Panc1 (cell line): ENCODE results near the gene NPAS2.

Experiments
- POLR2AphosphoS5 ChIP-seq: IDR thresholded peaks from 2 replicates; pipeline ENCODE4 v1.6.1; 2012; ENCODE audit warnings: mild to moderate bottlenecking, low read depth, low read length, moderate library complexity
- SIN3A ChIP-seq: IDR thresholded peaks from 2 replicates; pipeline ENCODE4 v1.6.1; 2012; ENCODE audit warnings: low read depth, mild to moderate bottlenecking, low read length, moderate library complexity, borderline replicate concordance; ENCODE audit not compliant: insufficient read depth
- TCF7L2 ChIP-seq: IDR thresholded peaks from 2 replicates; pipeline ENCODE4 v1.6.1; 2011; ENCODE audit warnings: mild to moderate bottlenecking, low read depth, low read length, inconsistent platforms
- TF ChIP-seq, protein P1 (sequence below): fragments of 450-650 bp; IDR thresholded peaks from 2 replicates; pipeline ENCODE4 v1.5.1; 2017; ENCODE audit warnings: mild to moderate bottlenecking
- TF ChIP-seq, protein P2 (sequence below), 2 experiments: IDR thresholded peaks; 2 replicates each; pipeline ENCODE4 v1.6.1; 2011 to 2012; ENCODE audit warnings: low read depth in 2 of 2, control low read depth in 1 of 2, low read length in 1 of 2, mild to moderate bottlenecking in 1 of 2, moderate library complexity in 1 of 2; ENCODE audit not compliant: insufficient read depth in 1 of 2

DNA sequence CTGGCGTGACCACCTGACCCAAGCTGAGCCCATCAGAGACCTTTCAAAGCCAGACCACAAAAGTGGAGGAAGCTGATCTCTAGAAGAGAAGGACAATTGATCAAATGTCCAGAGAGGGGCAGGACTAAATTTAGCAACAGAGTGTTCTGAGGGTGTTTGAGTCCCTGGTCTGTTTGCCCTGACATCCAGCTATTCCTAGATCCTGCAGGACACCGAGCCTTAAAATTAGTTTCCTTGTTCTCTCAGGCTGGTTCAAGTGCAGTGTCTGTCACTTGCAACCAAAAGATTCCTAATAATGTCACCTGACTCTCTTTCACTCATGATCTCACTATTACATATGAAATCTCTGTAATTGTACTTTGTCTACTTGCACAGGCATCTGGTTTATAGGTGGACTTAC lies 33.0 kb upstream of the NPAS2 start:
- TF ChIP-seq, protein P1, sequence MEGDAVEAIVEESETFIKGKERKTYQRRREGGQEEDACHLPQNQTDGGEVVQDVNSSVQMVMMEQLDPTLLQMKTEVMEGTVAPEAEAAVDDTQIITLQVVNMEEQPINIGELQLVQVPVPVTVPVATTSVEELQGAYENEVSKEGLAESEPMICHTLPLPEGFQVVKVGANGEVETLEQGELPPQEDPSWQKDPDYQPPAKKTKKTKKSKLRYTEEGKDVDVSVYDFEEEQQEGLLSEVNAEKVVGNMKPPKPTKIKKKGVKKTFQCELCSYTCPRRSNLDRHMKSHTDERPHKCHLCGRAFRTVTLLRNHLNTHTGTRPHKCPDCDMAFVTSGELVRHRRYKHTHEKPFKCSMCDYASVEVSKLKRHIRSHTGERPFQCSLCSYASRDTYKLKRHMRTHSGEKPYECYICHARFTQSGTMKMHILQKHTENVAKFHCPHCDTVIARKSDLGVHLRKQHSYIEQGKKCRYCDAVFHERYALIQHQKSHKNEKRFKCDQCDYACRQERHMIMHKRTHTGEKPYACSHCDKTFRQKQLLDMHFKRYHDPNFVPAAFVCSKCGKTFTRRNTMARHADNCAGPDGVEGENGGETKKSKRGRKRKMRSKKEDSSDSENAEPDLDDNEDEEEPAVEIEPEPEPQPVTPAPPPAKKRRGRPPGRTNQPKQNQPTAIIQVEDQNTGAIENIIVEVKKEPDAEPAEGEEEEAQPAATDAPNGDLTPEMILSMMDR, result no peak
- TF ChIP-seq POLR2AphosphoS5 (no peak), TCF7L2 (no peak), SIN3A (no peak)
- TF ChIP-seq, protein P2, sequence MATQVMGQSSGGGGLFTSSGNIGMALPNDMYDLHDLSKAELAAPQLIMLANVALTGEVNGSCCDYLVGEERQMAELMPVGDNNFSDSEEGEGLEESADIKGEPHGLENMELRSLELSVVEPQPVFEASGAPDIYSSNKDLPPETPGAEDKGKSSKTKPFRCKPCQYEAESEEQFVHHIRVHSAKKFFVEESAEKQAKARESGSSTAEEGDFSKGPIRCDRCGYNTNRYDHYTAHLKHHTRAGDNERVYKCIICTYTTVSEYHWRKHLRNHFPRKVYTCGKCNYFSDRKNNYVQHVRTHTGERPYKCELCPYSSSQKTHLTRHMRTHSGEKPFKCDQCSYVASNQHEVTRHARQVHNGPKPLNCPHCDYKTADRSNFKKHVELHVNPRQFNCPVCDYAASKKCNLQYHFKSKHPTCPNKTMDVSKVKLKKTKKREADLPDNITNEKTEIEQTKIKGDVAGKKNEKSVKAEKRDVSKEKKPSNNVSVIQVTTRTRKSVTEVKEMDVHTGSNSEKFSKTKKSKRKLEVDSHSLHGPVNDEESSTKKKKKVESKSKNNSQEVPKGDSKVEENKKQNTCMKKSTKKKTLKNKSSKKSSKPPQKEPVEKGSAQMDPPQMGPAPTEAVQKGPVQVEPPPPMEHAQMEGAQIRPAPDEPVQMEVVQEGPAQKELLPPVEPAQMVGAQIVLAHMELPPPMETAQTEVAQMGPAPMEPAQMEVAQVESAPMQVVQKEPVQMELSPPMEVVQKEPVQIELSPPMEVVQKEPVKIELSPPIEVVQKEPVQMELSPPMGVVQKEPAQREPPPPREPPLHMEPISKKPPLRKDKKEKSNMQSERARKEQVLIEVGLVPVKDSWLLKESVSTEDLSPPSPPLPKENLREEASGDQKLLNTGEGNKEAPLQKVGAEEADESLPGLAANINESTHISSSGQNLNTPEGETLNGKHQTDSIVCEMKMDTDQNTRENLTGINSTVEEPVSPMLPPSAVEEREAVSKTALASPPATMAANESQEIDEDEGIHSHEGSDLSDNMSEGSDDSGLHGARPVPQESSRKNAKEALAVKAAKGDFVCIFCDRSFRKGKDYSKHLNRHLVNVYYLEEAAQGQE (IDR thresholded peaks at IDR 0.05; ENCODE audit: insufficient read depth in 1 of 2, low read depth in 2 of 2, low read length in 1 of 2), result no peak
